ENCODE data around the gene KRTAP3-3. TPM values are rescaled to one million over a fixed set of nuclear protein-coding genes. Genes with fewer than 3 reads are reported as not detected.

Gene KRTAP3-3
- total and polyA plus RNA-seq, 2 of the 4 experiments (the other 2 are of a cell fraction) = not detected

DNA sequence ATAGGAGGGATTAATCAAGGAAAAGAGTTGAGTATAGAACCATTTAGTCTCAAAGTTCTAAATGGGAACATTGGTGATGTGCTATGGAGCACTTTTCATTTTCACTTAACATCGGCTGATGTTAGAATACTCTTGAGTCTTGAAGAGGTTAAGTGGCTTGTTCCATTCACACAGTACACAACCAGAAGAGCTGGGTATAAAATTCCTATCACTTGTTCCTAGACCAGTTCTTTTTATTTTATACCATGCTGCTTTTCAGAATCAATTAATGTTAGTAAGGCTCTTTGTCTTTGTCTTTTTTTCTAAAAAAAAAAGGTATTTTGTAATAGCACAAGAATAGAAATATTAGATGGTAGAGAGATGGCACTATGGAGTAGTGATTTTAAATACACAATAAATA lies 49.0 kb upstream of the KRTAP3-3 start:
- Histone ChIP-seq H3K18ac (ENCODE audit: low read depth, low read length) (no peak overlapping the region), H3K27me3 (ENCODE audit: control insufficient read depth, insufficient read depth, low read length) (no peaks in the 10 kb centered on the region), H3K14ac (replicated peaks; ENCODE audit: low read depth, low read length) (no peak overlapping the region), H4K91ac (ENCODE audit: insufficient read depth, low read depth, low read length) (no peak overlapping the region), H3K4me1 (ENCODE audit: control insufficient read depth, insufficient read depth, low read length) (peaks cover 2% of the 10 kb centered on the region; the same call in 1 of the 2 replicates), H4K20me1 (ENCODE audit: insufficient read depth, low read length) (no peaks in the 10 kb centered on the region), H3K23ac (ENCODE audit: low read depth, low read length) (no peak overlapping the region), H3K56ac (ENCODE audit: extremely low read depth, insufficient read depth, low read length) (no peak overlapping the region), H3K27ac (ENCODE audit: insufficient read depth, low read length) (no peak overlapping the region), H2BK20ac (ENCODE audit: low read depth, low read length) (no peak overlapping the region), H3K9ac (ENCODE audit: low read depth, low read length) (no peak overlapping the region), H3K4ac (ENCODE audit: low read depth, low read length) (no peak overlapping the region), H3K9me1 (ENCODE audit: insufficient read depth, low read length) (peaks cover 7% of the 10 kb centered on the region; the same call in 1 of the 2 replicates), H3K79me1 (ENCODE audit: low read depth in 1 of 2, low read length in 2 of 2) (no peaks in the 10 kb centered on the region), H4K5ac (ENCODE audit: low read depth, low read length) (no peak overlapping the region), H2AK9ac (replicated peaks; ENCODE audit: low read depth, low read length, poor library complexity) (no peak overlapping the region), H3K4me2 (ENCODE audit: low read depth, low read length) (no peak overlapping the region), H3K4me3 (ENCODE audit: insufficient read depth, low read depth, low read length) (no peak overlapping the region), H4K8ac (ENCODE audit: low read depth in 2 of 2, low read length in 2 of 2) (no peak overlapping the region), H3K36me3 (ENCODE audit: control insufficient read depth, insufficient read depth, low read length) (no peaks in the 10 kb centered on the region), H3K9me3 (ENCODE audit: control insufficient read depth, insufficient read depth, low read length) (no peaks in the 10 kb centered on the region), H2AK5ac (ENCODE audit: low read depth, low read length) (no peak overlapping the region), H2BK5ac (ENCODE audit: low read depth, low read length, poor library complexity, severe bottlenecking) (no peak overlapping the region), H2BK15ac (ENCODE audit: low read depth, low read length) (no peak overlapping the region), H2AFZ (replicated peaks; ENCODE audit: low read length, poor library complexity) (no peak overlapping the region), H2BK120ac (ENCODE audit: low read depth, low read length) (no peak overlapping the region)
- CTCF ChIA-PET = no interaction called here
- ATAC-seq (ENCODE audit: low read depth) = no peak
- no peak for DNase-seq
- no TSS peak for BruUV-seq (replicated peaks)
- intact Hi-C loops (cut with micrococcal nuclease) (no loop called here), dilution Hi-C loops (cut with HindIII; ENCODE audit: low sequenced_read_pairs, unreplicated experiment) (no loop called here), in situ Hi-C loops (cut with MboI; ENCODE audit: low sequenced_read_pairs) (no loop called here)
- no CpG with 5 or more reads among the region's 1 CpG for WGBS, 2 experiments (ENCODE audit: extremely low coverage in 2 of 2, insufficient read length in 1 of 2)
- POLR2A ChIA-PET (ENCODE audit: unreplicated experiment) = no interaction called here
- TF ChIP-seq MAZ (IDR thresholded peaks at IDR 0.05; ENCODE audit: borderline replicate concordance, low read depth, low read length) = no peak
- TF ChIP-seq, protein P1, sequence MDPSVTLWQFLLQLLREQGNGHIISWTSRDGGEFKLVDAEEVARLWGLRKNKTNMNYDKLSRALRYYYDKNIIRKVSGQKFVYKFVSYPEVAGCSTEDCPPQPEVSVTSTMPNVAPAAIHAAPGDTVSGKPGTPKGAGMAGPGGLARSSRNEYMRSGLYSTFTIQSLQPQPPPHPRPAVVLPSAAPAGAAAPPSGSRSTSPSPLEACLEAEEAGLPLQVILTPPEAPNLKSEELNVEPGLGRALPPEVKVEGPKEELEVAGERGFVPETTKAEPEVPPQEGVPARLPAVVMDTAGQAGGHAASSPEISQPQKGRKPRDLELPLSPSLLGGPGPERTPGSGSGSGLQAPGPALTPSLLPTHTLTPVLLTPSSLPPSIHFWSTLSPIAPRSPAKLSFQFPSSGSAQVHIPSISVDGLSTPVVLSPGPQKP (IDR thresholded peaks at IDR 0.05; ENCODE audit: borderline replicate concordance, low read depth, low read length) = no peak
